ENCODE measurements around the gene CSK. TPM values are rescaled to one million over a fixed set of nuclear protein-coding genes. Genes with fewer than 3 reads are reported as not detected.

CSK gene
- total RNA-seq, 1 donor from 2014 or later = 65.6 TPM

DNA sequence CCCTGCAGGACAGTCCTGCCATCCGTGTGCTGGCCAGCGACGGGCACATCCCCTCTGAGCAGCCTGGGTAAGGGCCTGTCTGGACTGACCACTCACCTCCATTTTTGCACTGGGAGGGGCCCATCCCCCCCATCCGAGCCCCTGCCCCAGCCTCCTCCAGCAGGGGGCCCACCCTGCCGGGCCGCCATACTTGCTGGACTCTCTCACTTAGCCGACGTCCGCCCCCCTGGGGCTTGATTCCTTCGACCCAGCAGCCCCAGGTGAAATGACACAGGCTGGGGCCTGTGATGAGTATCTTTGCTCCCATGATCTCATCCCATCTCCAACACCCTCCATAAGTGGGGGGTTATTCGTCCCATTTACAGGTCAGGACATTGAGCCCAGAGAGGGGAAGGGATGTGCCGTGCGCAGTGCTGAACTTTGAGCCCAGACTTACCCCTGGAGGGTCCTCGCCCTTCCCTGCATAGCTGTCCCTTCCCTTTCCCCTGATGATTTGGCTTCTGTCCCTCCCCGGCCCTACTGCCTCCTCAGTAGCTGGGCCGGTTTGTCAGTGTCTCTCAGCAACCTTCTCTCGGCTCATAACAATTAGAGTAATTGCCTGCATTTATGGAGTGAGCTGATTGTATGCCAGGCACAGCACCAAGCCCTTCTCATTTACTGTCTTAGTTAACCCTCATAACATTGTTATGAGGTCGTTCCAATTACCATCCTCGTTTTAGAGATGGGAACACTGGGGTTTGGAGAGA, 34.9 kb downstream of the CSK start:
- H3K36me3 ChIP-seq = no peaks in the 10 kb centered on the region
- ATAC-seq (no peak), DNase-seq (no peak)
- no peaks in the 10 kb centered on the region for H3K4me1 ChIP-seq
- TF ChIP-seq CTCF (IDR thresholded peaks at IDR 0.05) = no peak
- H3K4me3 ChIP-seq = no peak overlapping the region
- no peaks in the 10 kb centered on the region for H3K9me3 ChIP-seq
- no peak overlapping the region for H3K27ac ChIP-seq
- intact Hi-C loops (cut with DNase I) = no loop called here
- no peaks in the 10 kb centered on the region for H3K27me3 ChIP-seq

DNA sequence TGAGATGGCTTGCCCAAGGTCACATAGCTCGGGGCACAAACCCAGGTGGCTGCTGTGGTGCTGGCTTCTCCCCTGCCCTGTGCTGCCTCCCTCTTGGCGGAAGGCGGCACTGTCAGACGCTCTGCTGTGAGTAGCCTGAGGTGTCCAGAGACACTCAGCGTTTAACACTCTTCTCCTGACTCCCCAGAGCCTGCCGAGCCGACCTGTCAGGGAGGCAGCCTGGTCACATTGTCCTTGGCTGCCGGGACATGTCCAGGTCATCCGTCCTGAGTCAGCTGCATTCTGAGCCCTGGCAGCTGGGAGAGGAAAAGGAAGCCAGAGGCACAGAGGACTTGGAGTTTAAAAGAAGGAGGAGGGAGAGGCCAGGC, 35.5 kb downstream of the CSK start:
- Histone ChIP-seq H3K27ac (no peak overlapping the region), H3K27me3 (no peaks in the 10 kb centered on the region), H3K36me3 (no peaks in the 10 kb centered on the region), H3K4me3 (no peak overlapping the region), H3K4me1 (no peaks in the 10 kb centered on the region), H3K9me3 (no peaks in the 10 kb centered on the region)
- TF ChIP-seq CTCF (IDR thresholded peaks at IDR 0.05) = no peak
- intact Hi-C loops (cut with DNase I) = no loop called here
- ATAC-seq (no peak), DNase-seq (no peak)

DNA sequence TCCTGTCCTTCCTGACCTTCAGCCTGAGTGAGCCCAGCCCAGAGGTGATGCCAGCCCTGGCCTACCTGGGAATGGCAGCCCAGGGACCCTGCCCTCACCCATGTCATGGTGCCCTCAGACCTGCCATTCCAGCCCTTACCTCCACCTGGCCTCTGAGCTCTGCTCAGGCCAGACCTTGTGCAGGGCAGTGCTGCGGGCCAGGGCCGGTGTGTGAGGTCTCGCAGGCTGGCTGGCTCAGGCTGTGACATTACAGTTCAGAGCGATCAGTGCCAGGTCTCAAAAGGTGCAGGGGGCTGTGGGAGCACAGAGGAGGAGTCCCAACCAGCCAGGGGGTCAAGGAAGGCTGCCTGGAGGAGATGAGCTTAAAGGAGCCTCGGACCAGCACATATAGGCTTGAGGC, 38.2 kb downstream of the CSK start:
- H3K9me3 ChIP-seq = no peaks in the 10 kb centered on the region
- no peaks in the 10 kb centered on the region for H3K27me3 ChIP-seq
- no peak for DNase-seq
- H3K27ac ChIP-seq = no peak overlapping the region
- ATAC-seq = no peak
- H3K4me1 ChIP-seq = no peaks in the 10 kb centered on the region
- H3K36me3 ChIP-seq = no peaks in the 10 kb centered on the region
- TF ChIP-seq CTCF (IDR thresholded peaks at IDR 0.05) = no peak
- intact Hi-C loops (cut with DNase I) = no loop called here
- H3K4me3 ChIP-seq = no peak overlapping the region

- Histone ChIP-seq H3K9me3 (no peaks in the 10 kb centered on the region), H3K4me3 (no peak overlapping the region), H3K4me1 (no peaks in the 10 kb centered on the region), H3K27me3 (no peaks in the 10 kb centered on the region), H3K27ac (no peak overlapping the region), H3K36me3 (no peaks in the 10 kb centered on the region)
- intact Hi-C loops (cut with DNase I) = no loop called here
- ATAC-seq (no peak), DNase-seq (no peak)
- TF ChIP-seq CTCF (IDR thresholded peaks at IDR 0.05) = no peak
Measured at GRCh38 chr15:74821091-74821789, 39.4 kb downstream of the CSK start.

- H3K36me3 ChIP-seq = no peaks in the 10 kb centered on the region
- H3K4me3 ChIP-seq = no peak overlapping the region
- H3K9me3 ChIP-seq = no peaks in the 10 kb centered on the region
- intact Hi-C loops (cut with DNase I) = no loop called here
- TF ChIP-seq CTCF (IDR thresholded peaks at IDR 0.05) = no peak
- DNase-seq (no peak), ATAC-seq (no peak)
- peaks cover 3% of the 10 kb centered on the region for H3K27me3 ChIP-seq
- H3K4me1 ChIP-seq = no peaks in the 10 kb centered on the region
- H3K27ac ChIP-seq = no peak overlapping the region
Measured at GRCh38 chr15:74821790-74822158, 39.9 kb downstream of the CSK start.
